Common myeloid progenitor, CD34-positive (primary cell): ENCODE data around the gene ADCY6.

Experiments
- CTCF ChIA-PET: fragments of 350-600 bp; sonication (Branson Sonifier 250); formaldehyde crosslinking; loops from one replicate; lab custom pipeline; 2021; ENCODE audit warnings: antibody characterized with exemption; lab: Charles Lee
- POLR2A ChIA-PET: fragments of 350-600 bp; sonication (Branson Sonifier 250); formaldehyde crosslinking; loops from one replicate; lab custom pipeline; 2021; ENCODE audit warnings: antibody characterized with exemption; lab: Charles Lee
- DNase-seq, 3 donors: peaks; one replicate each; pipeline versions ENCODE4 v3.0.0 to v3.0.0-alpha.2; 2013
- H3K27ac ChIP-seq, 2 experiments: 1 replicate in 1 of 2; 2 replicates in 1 of 2; pipeline ENCODE4 v1.7.0; 2013; ENCODE audit warnings: inconsistent platforms in 2 of 2, low read length in 2 of 2, mild to moderate bottlenecking in 2 of 2, low read depth in 1 of 2, moderate library complexity in 1 of 2; ENCODE audit not compliant: severe bottlenecking in 2 of 2, insufficient read depth in 1 of 2, poor library complexity in 1 of 2
- H3K27me3 ChIP-seq, 5 experiments: replicated peaks in 2 of 5; 1 replicate in 3 of 5; 2 replicates in 2 of 5; pipeline versions ENCODE4 v1.6.1 to v1.7.0; 2013; ENCODE audit warnings: low read length in 4 of 5, mild to moderate bottlenecking in 2 of 5, moderate library complexity in 2 of 5, inconsistent platforms in 1 of 5; ENCODE audit not compliant: insufficient read depth in 5 of 5, control insufficient read depth in 4 of 5
- H3K36me3 ChIP-seq, 4 experiments: 1 replicate in 2 of 4; 2 replicates in 2 of 4; pipeline versions ENCODE4 v1.6.1 to v1.7.0; 2013; ENCODE audit warnings: low read length in 3 of 4, control low read depth in 1 of 4, mild to moderate bottlenecking in 1 of 4; ENCODE audit not compliant: control insufficient read depth in 4 of 4, insufficient read depth in 4 of 4
- H3K4me1 ChIP-seq, 4 experiments: 1 replicate in 3 of 4; 2 replicates in 1 of 4; pipeline versions ENCODE4 v1.6.1 to v1.7.1; 2013; ENCODE audit warnings: low read length in 3 of 4, mild to moderate bottlenecking in 3 of 4, control low read depth in 1 of 4, inconsistent platforms in 1 of 4, moderate library complexity in 1 of 4; ENCODE audit not compliant: control insufficient read depth in 4 of 4, insufficient read depth in 4 of 4; ENCODE audit errors: control extremely low read depth in 1 of 4
- H3K4me3 ChIP-seq, 7 experiments: 1 replicate in 4 of 7; 2 replicates in 3 of 7; pipeline versions ENCODE4 v1.5.1 to v1.7.0; 2013; ENCODE audit warnings: mild to moderate bottlenecking in 7 of 7, low read length in 6 of 7, moderate library complexity in 6 of 7, inconsistent platforms in 2 of 7, low read depth in 2 of 7, control low read depth in 1 of 7; ENCODE audit not compliant: insufficient read depth in 4 of 7, control insufficient read depth in 1 of 7; ENCODE audit errors: extremely low read depth in 1 of 7
- H3K9me3 ChIP-seq, 5 experiments: 1 replicate in 4 of 5; 2 replicates in 1 of 5; pipeline versions ENCODE4 v1.6.1 to v1.7.1; 2013; ENCODE audit warnings: low read length in 4 of 5, mild to moderate bottlenecking in 2 of 5, inconsistent platforms in 1 of 5, low read depth in 1 of 5, moderate library complexity in 1 of 5; ENCODE audit not compliant: control insufficient read depth in 4 of 5, insufficient read depth in 2 of 5; ENCODE audit errors: control extremely low read depth in 1 of 5
- WGBS: methylation state at CpG from one replicate; pipeline ENCODE4 v1.1.5; 2013; ENCODE audit not compliant: insufficient coverage; 5-methylcytosine and 5-hydroxymethylcytosine counted together

The ADCY6 gene

GRCh38 chr12:48815126-48816110 lies 26.5 kb upstream of the ADCY6 start:
- peak overlapping the region; percentile 72 to 88 (median 79) for H3K4me3 ChIP-seq
- ChIA-PET CTCF (interaction anchor here (0.7 to 4.7 kb wide), 36 partner anchors 10 to 110 kb away, joined by 3 to 37 read pairs (median 4); partner anchors contain the start of genes ADCY6, DDX23 and FKBP11), POLR2A (interaction anchor here (1.2 kb wide), 1 partner anchor 50 kb away, joined by 3 read pairs; the partner anchor contains the start of gene RND1)
- peak overlapping the region in 1 of 2 experiments; percentile 58 for H3K27ac ChIP-seq
- H3K27me3 ChIP-seq = peaks cover 0 to 9% (median 0%) of the 10 kb centered on the region in 5 experiments
- H3K36me3 ChIP-seq = no peaks in the 10 kb centered on the region
- peak in 2 of 3 donors; percentile 39 to 40 for DNase-seq
- WGBS = 0% methylated on average over 40 of the region's 54 CpGs
- H3K4me1 ChIP-seq = peaks cover 0 to 50% (median 36%) of the 10 kb centered on the region in 4 experiments
- no peaks in the 10 kb centered on the region for H3K9me3 ChIP-seq

- H3K36me3 ChIP-seq = no peaks in the 10 kb centered on the region
- 0% methylated on average over 58 of the region's 70 CpGs for WGBS
- POLR2A ChIA-PET = interaction anchor here (0.6 to 1.2 kb wide), 3 partner anchors 51 to 584 kb away, joined by 3 to 4 read pairs (median 4); partner anchors contain the start of gene RND1
These were observed 25.6 kb upstream of the ADCY6 start for GRCh38 chr12:48814262-48815125.

GRCh38 chr12:48813465-48814261 lies 24.8 kb upstream of the ADCY6 start:
- Histone ChIP-seq H3K36me3 (no peaks in the 10 kb centered on the region), H3K9me3 (no peaks in the 10 kb centered on the region), H3K4me1 (peaks cover 0 to 39% (median 29%) of the 10 kb centered on the region in 4 experiments), H3K27me3 (peaks cover 0 to 9% (median 0%) of the 10 kb centered on the region in 5 experiments), H3K4me3 (peak overlapping the region; percentile 72 to 88 (median 79)), H3K27ac (peak overlapping the region in 1 of 2 experiments; percentile 54)
- DNase-seq = peak in 1 of 3 donors; percentile 19
- ChIA-PET POLR2A (interaction anchor here (0.5 to 0.9 kb wide), 3 partner anchors 23 to 585 kb away, joined by 3 to 4 read pairs (median 4); no protein-coding TSS in a partner anchor), CTCF (interaction anchor here (0.9 to 4.7 kb wide), 19 partner anchors 8 to 105 kb away, joined by 3 to 40 read pairs (median 5); no protein-coding TSS in a partner anchor)
- WGBS = 8% methylated on average over 11 of the region's 18 CpGs

More at GRCh38 chr12:48814262-48815125, 25.6 kb upstream of the ADCY6 start:
- peak overlapping the region; percentile 72 to 88 (median 79) for H3K4me3 ChIP-seq
- peak; percentile 80 to 85 (median 82) for DNase-seq
- peaks cover 0 to 9% (median 0%) of the 10 kb centered on the region in 5 experiments for H3K27me3 ChIP-seq
- no peaks in the 10 kb centered on the region for H3K9me3 ChIP-seq
- CTCF ChIA-PET = interaction anchor here (0.7 to 4.7 kb wide), 31 partner anchors 9 to 111 kb away, joined by 3 to 37 read pairs (median 4); partner anchors contain the start of genes ADCY6, DDX23 and FKBP11
- H3K27ac ChIP-seq = peak overlapping the region in 1 of 2 experiments; percentile 58
- H3K4me1 ChIP-seq = peaks cover 0 to 44% (median 36%) of the 10 kb centered on the region in 4 experiments

- no peak for DNase-seq
- Histone ChIP-seq H3K9me3 (no peaks in the 10 kb centered on the region), H3K27ac (no peak overlapping the region), H3K27me3 (peaks cover 0 to 6% (median 0%) of the 10 kb centered on the region in 5 experiments), H3K4me1 (peaks cover 0 to 30% (median 20%) of the 10 kb centered on the region in 4 experiments), H3K4me3 (no peak overlapping the region), H3K36me3 (no peaks in the 10 kb centered on the region)
- ChIA-PET CTCF (interaction anchor here (0.9 to 3.7 kb wide), 5 partner anchors 14 to 59 kb away, joined by 3 to 40 read pairs (median 3); no protein-coding TSS in a partner anchor), POLR2A (no interaction called here)
- 96% methylated on average over 2 of the region's 2 CpGs for WGBS
These were observed 23.5 kb upstream of the ADCY6 start for GRCh38 chr12:48812389-48812788.

GRCh38 chr12:48811437-48812090 lies 22.7 kb upstream of the ADCY6 start:
- WGBS = 88% methylated on average over 1 of the region's 5 CpGs
- Histone ChIP-seq H3K27me3 (no peaks in the 10 kb centered on the region), H3K4me1 (peaks cover 0 to 37% (median 23%) of the 10 kb centered on the region in 4 experiments), H3K4me3 (no peak overlapping the region), H3K9me3 (no peaks in the 10 kb centered on the region), H3K27ac (no peak overlapping the region), H3K36me3 (no peaks in the 10 kb centered on the region)
- CTCF ChIA-PET = interaction anchor here (1.2 to 3.7 kb wide), 4 partner anchors 16 to 59 kb away, joined by 3 to 40 read pairs (median 4); no protein-coding TSS in a partner anchor
- DNase-seq = no peak
- POLR2A ChIA-PET = no interaction called here
